ENCODE data around the gene SLC25A42. TPM values are rescaled to one million over a fixed set of nuclear protein-coding genes. Genes with fewer than 3 reads are reported as not detected.

Gene SLC25A42
- total and polyA plus RNA-seq, 2 of the 13 experiments (the other 11 are each of a cell fraction or from before 2014, with no cell fraction given) = 12.8 to 18.3 TPM

GRCh38 chr19:19083413-19084178, 19.8 kb downstream of the SLC25A42 start:
- H3K9ac ChIP-seq (ENCODE audit: insufficient read depth, low read depth, low read length) = no peak overlapping the region
- H3K27ac ChIP-seq (ENCODE audit: extremely low read length, insufficient read depth, low read length) = no peak overlapping the region
- ChIA-PET CTCF (ENCODE audit: low intra/inter-chr PET ratio, low total read pairs) (no interaction called here), POLR2A (no interaction called here)
- no peak overlapping the region for H3K4me2 ChIP-seq (ENCODE audit: low read depth, low read length)
- H3K36me3 ChIP-seq (replicated peaks in 1 of 2; ENCODE audit: control insufficient read depth in 1 of 2, insufficient read depth in 2 of 2, low read length in 2 of 2) = peaks cover 0 to 2% of the 10 kb centered on the region in 2 experiments; a peak in 2 of 5 replicates
- in situ Hi-C loops (cut with HindIII; ENCODE audit: extremely low pct_ligation_motif_present, low pct_unique_long_range_greater_than_20kb) (no loop called here), intact Hi-C loops (cut with micrococcal nuclease; ENCODE audit: unreplicated experiment) (no loop called here)
- no peak for FAIRE-seq
- H3K4me3 ChIP-seq (replicated peaks in 1 of 3; ENCODE audit: insufficient read depth in 1 of 3, low read depth in 2 of 3, low read length in 3 of 3) = no peak overlapping the region
- H3K27me3 ChIP-seq (ENCODE audit: control insufficient read depth in 1 of 2, insufficient read depth in 2 of 2, low read length in 2 of 2) = no peaks in the 10 kb centered on the region
- no peak overlapping the region for H2AFZ ChIP-seq (ENCODE audit: low read length)
- H3K4me1 ChIP-seq (ENCODE audit: insufficient read depth, low read length) = no peaks in the 10 kb centered on the region
- TF ChIP-seq TBX3 (IDR thresholded peaks at IDR 0.05; ENCODE audit: borderline replicate concordance) (no peak), ZNF331 (CRISPR knock-in tag; IDR thresholded peaks at IDR 0.05) (no peak), LCORL (IDR thresholded peaks at IDR 0.05) (no peak), LCORL (CRISPR knock-in tag; IDR thresholded peaks at IDR 0.05) (no peak), ZNF432 (CRISPR knock-in tag; IDR thresholded peaks at IDR 0.05; ENCODE audit: borderline replicate concordance) (no peak), LRRFIP1 (CRISPR knock-in tag; conservative IDR thresholded peaks at IDR 0.05) (no peak), MTA3 (CRISPR knock-in tag; IDR thresholded peaks at IDR 0.05) (no peak), CCAR2 (optimal IDR thresholded peaks at IDR 0.05; ENCODE audit: low read depth, low read length) (no peak), NR3C1 (CRISPR knock-in tag; IDR thresholded peaks at IDR 0.05) (no peak), ZNF530 (CRISPR knock-in tag; IDR thresholded peaks at IDR 0.05; ENCODE audit: low read depth) (no peak), FOXJ3 (CRISPR knock-in tag; IDR thresholded peaks at IDR 0.05; ENCODE audit: borderline replicate concordance) (no peak), ZNF589 (CRISPR knock-in tag; conservative IDR thresholded peaks at IDR 0.05) (no peak), ZNF773 (CRISPR knock-in tag; IDR thresholded peaks at IDR 0.05; ENCODE audit: borderline replicate concordance) (no peak), ARID5B (CRISPR knock-in tag; IDR thresholded peaks at IDR 0.05) (no peak), MED1 (CRISPR knock-in tag; IDR thresholded peaks at IDR 0.05) (no peak), ZIK1 (CRISPR knock-in tag; IDR thresholded peaks at IDR 0.05; ENCODE audit: borderline replicate concordance, low read depth) (no peak)
- H3K79me2 ChIP-seq (ENCODE audit: insufficient read depth, low read length) = no peaks in the 10 kb centered on the region
- H3K9me3 ChIP-seq (ENCODE audit: low read length) = no peaks in the 10 kb centered on the region
- DNase-seq (ENCODE audit: low spot score) = no peak
- 94% methylated on average over 10 of the region's 10 CpGs for WGBS (ENCODE audit: low lambda C conversion rate)
- no peak; the same call in 2 of the 3 replicates for ATAC-seq
- no TSS peak for BruUV-seq (replicated peaks)
- no peaks in the 10 kb centered on the region for H4K20me1 ChIP-seq (ENCODE audit: insufficient read depth, low read length)

Measured in HepG2 (cell line).